Activated T-helper 2 cell treated with anti-CD3 and anti-CD28 coated beads, Interferon-gamma antibody, Interleukin-2, Interleukin-4, amounts not matched to agents 10 μg/mL and 5 μg/mL and 100 μg/mL, durations not matched to agents 14 hours and 24 hours and 36 hours (primary cell): ENCODE results near the gene TICAM2. TPM values are rescaled to one million over a fixed set of nuclear protein-coding genes. Genes with fewer than 3 reads are reported as not detected.
"Not testable (repeated sequence)": the region's sequence is repeated elsewhere in the genome, so short reads cannot be mapped to it uniquely, and the experiment has no call there.

Source experiments
- DNase-seq: peaks from one replicate; pipeline ENCODE4 v3.0.0; 2021; ENCODE audit warnings: low spot score
- H3K27ac Mint-ChIP-seq: one replicate; pipeline ENCODE4 v1.8.0; 2021; ENCODE audit warnings: mixed read lengths
- H3K27me3 Mint-ChIP-seq: one replicate; pipeline ENCODE4 v1.8.0; 2021; ENCODE audit warnings: low read depth, mixed read lengths
- H3K36me3 Mint-ChIP-seq: one replicate; pipeline ENCODE4 v1.8.0; 2021; ENCODE audit warnings: low read depth, mixed read lengths
- H3K4me1 Mint-ChIP-seq: one replicate; pipeline ENCODE4 v1.8.0; 2021; ENCODE audit warnings: low read depth, mixed read lengths
- H3K4me3 Mint-ChIP-seq: one replicate; pipeline ENCODE4 v1.8.0; 2021; ENCODE audit warnings: low read depth, mild to moderate bottlenecking, moderate library complexity, mixed read lengths
- H3K9me3 Mint-ChIP-seq: one replicate; pipeline ENCODE4 v1.8.0; 2021; ENCODE audit warnings: mixed read lengths
- intact Hi-C: fragments of 100-400 bp; cut with micrococcal nuclease; formaldehyde crosslinking; loops from one replicate; pipeline ENCODE4 v1.15.1; 2023
- total RNA-seq: library from RNA; stranded (reverse); gene quantifications from 2 replicates; pipeline ENCODE4 v1.2.3, GENCODE V29; 2022

TICAM2 gene
- 0.85 TPM in 1 of 2 replicates, not detected in the other for total RNA-seq

- DNase-seq = peak; percentile 48
- Mint-ChIP-seq H3K27me3 (peaks cover 6% of the 10 kb centered on the region), H3K27ac (peak within 1 kb of the TSS; percentile 67), H3K9me3 (no peaks in the 10 kb centered on the region), H3K4me1 (peaks cover 24% of the 10 kb centered on the region), H3K4me3 (peak within 1 kb of the TSS; percentile 68), H3K36me3 (peaks cover 44% of the 10 kb centered on the region)
- intact Hi-C loops = loop anchor here (1.0 kb wide), 3 partner anchors 24 to 141 kb away; partner anchors contain the start of genes FEM1C and TMED7
These were observed at the start of gene TICAM2 for GRCh38 chr5:115601701-115602590. TSS of gene TICAM2 (minus strand) at chr5:115602479. CDS start at chr5:115581256, 21,223 bp downstream.

- Mint-ChIP-seq H3K4me1 (no peaks in the 10 kb centered on the region), H3K36me3 (no peaks in the 10 kb centered on the region), H3K4me3 (no peak overlapping the region), H3K27ac (no peak overlapping the region), H3K9me3 (no peaks in the 10 kb centered on the region), H3K27me3 (peaks cover 38% of the 10 kb centered on the region)
- intact Hi-C loops = no loop called here
- no peak for DNase-seq
These were observed 47.3 kb upstream of the TICAM2 start for GRCh38 chr5:115649541-115649940.

- no peaks in the 10 kb centered on the region for H3K9me3 Mint-ChIP-seq
- intact Hi-C loops = no loop called here
- no peak overlapping the region for H3K4me3 Mint-ChIP-seq
- H3K36me3 Mint-ChIP-seq = no peaks in the 10 kb centered on the region
- no peak overlapping the region for H3K27ac Mint-ChIP-seq
- DNase-seq = no peak
- H3K4me1 Mint-ChIP-seq = no peaks in the 10 kb centered on the region
- peaks cover 49% of the 10 kb centered on the region for H3K27me3 Mint-ChIP-seq
These were observed 45.8 kb upstream of the TICAM2 start for GRCh38 chr5:115648056-115648455.

GRCh38 chr5:115645386-115645785 is 43.1 kb upstream of the TICAM2 start:
- peaks cover 71% of the 10 kb centered on the region for H3K27me3 Mint-ChIP-seq
- H3K9me3 Mint-ChIP-seq, H3K4me1 Mint-ChIP-seq, intact Hi-C loops, H3K4me3 Mint-ChIP-seq, H3K27ac Mint-ChIP-seq, H3K36me3 Mint-ChIP-seq, DNase-seq: not testable (repeated sequence)

- H3K36me3 Mint-ChIP-seq = no peaks in the 10 kb centered on the region
- no peaks in the 10 kb centered on the region for H3K4me1 Mint-ChIP-seq
- H3K4me3 Mint-ChIP-seq = no peak overlapping the region
- intact Hi-C loops = no loop called here
- H3K27ac Mint-ChIP-seq = no peak overlapping the region
- H3K27me3 Mint-ChIP-seq = peaks cover 79% of the 10 kb centered on the region
- no peaks in the 10 kb centered on the region for H3K9me3 Mint-ChIP-seq
- DNase-seq = no peak
These were observed 41.8 kb upstream of the TICAM2 start for GRCh38 chr5:115644046-115644445.

GRCh38 chr5:115641948-115642347 is 39.7 kb upstream of the TICAM2 start:
- no peak for DNase-seq
- H3K9me3 Mint-ChIP-seq = no peaks in the 10 kb centered on the region
- H3K4me1 Mint-ChIP-seq = peaks cover 17% of the 10 kb centered on the region
- H3K36me3 Mint-ChIP-seq = no peaks in the 10 kb centered on the region
- H3K4me3 Mint-ChIP-seq = no peak overlapping the region
- H3K27ac Mint-ChIP-seq = no peak overlapping the region
- intact Hi-C loops = no loop called here
- peaks cover 80% of the 10 kb centered on the region for H3K27me3 Mint-ChIP-seq

- H3K4me3 Mint-ChIP-seq = no peak overlapping the region
- intact Hi-C loops = no loop called here
These were observed 38.0 kb upstream of the TICAM2 start for GRCh38 chr5:115640274-115640673.

GRCh38 chr5:115639377-115639776 is 37.1 kb upstream of the TICAM2 start:
- Mint-ChIP-seq H3K27me3 (peaks cover 70% of the 10 kb centered on the region), H3K27ac (no peak overlapping the region), H3K36me3 (no peaks in the 10 kb centered on the region), H3K4me3 (no peak overlapping the region), H3K9me3 (no peaks in the 10 kb centered on the region), H3K4me1 (peaks cover 29% of the 10 kb centered on the region)
- intact Hi-C loops = no loop called here
- no peak for DNase-seq

More at GRCh38 chr5:115640274-115640673, 38.0 kb upstream of the TICAM2 start:
- Mint-ChIP-seq H3K9me3 (no peaks in the 10 kb centered on the region), H3K27me3 (peaks cover 77% of the 10 kb centered on the region), H3K27ac (no peak overlapping the region), H3K4me1 (peaks cover 25% of the 10 kb centered on the region), H3K36me3 (no peaks in the 10 kb centered on the region)
- DNase-seq = no peak

- intact Hi-C loops = no loop called here
- H3K4me1 Mint-ChIP-seq = peaks cover 41% of the 10 kb centered on the region
- no peak overlapping the region for H3K27ac Mint-ChIP-seq
- no peaks in the 10 kb centered on the region for H3K36me3 Mint-ChIP-seq
- peaks cover 64% of the 10 kb centered on the region for H3K27me3 Mint-ChIP-seq
- H3K9me3 Mint-ChIP-seq = no peaks in the 10 kb centered on the region
- H3K4me3 Mint-ChIP-seq = no peak overlapping the region
- no peak for DNase-seq
These were observed 35.2 kb upstream of the TICAM2 start for GRCh38 chr5:115637507-115637906.

- intact Hi-C loops = no loop called here
- H3K9me3 Mint-ChIP-seq = no peaks in the 10 kb centered on the region
- no peaks in the 10 kb centered on the region for H3K36me3 Mint-ChIP-seq
- DNase-seq = no peak
- H3K4me3 Mint-ChIP-seq = no peak overlapping the region
- H3K4me1 Mint-ChIP-seq = peaks cover 41% of the 10 kb centered on the region
- H3K27ac Mint-ChIP-seq = no peak overlapping the region
- peaks cover 62% of the 10 kb centered on the region for H3K27me3 Mint-ChIP-seq
These were observed 33.7 kb upstream of the TICAM2 start for GRCh38 chr5:115636008-115636407.

- Mint-ChIP-seq H3K4me3 (peak overlapping the region; percentile 33), H3K9me3 (no peaks in the 10 kb centered on the region), H3K27me3 (peaks cover 57% of the 10 kb centered on the region), H3K4me1 (peaks cover 41% of the 10 kb centered on the region), H3K27ac (no peak overlapping the region), H3K36me3 (no peaks in the 10 kb centered on the region)
- peak; percentile 75 for DNase-seq
- intact Hi-C loops = loop anchor here (1.0 to 2.0 kb wide), 6 partner anchors 8 to 503 kb away; partner anchors contain the start of genes AP3S1, ATG12, FEM1C and TMED7
These were observed 32.3 kb upstream of the TICAM2 start for GRCh38 chr5:115634343-115635132.

- DNase-seq = no peak
- no peak overlapping the region for H3K4me3 Mint-ChIP-seq
- intact Hi-C loops = loop anchor here (5.0 kb wide), 1 partner anchor 423 kb away; no protein-coding TSS in a partner anchor
- no peak overlapping the region for H3K27ac Mint-ChIP-seq
- H3K9me3 Mint-ChIP-seq = no peaks in the 10 kb centered on the region
- H3K36me3 Mint-ChIP-seq = no peaks in the 10 kb centered on the region
- peaks cover 20% of the 10 kb centered on the region for H3K4me1 Mint-ChIP-seq
- peaks cover 31% of the 10 kb centered on the region for H3K27me3 Mint-ChIP-seq
These were observed 27.6 kb upstream of the TICAM2 start for GRCh38 chr5:115629903-115630302.
